Right lobe of liver (tissue), 4 donors: ENCODE results near the gene SPG11.
"Not testable (repeated sequence)": the region's sequence is repeated elsewhere in the genome, so short reads cannot be mapped to it uniquely, and the experiment has no call there.

Experiments
- POLR2A ChIP-seq: fragments of 450-650 bp; IDR thresholded peaks from one replicate; pipeline ENCODE4 v1.6.1; 2017; ENCODE audit warnings: antibody characterized with exemption, mild to moderate bottlenecking
- TF ChIP-seq, protein P1 (sequence below), 4 donors: fragments of 200-600 bp in 3 of 4; fragments of 450-650 bp in 1 of 4; IDR thresholded peaks; one replicate each; pipeline versions ENCODE4 v1.5.1 to v1.8.0; 2016 to 2022; ENCODE audit warnings: antibody characterized with exemption in 4 of 4, mild to moderate bottlenecking in 2 of 4
- donor health status: DM: no; HTN: no; CAD: no.
- donor health status: DM: no; HTN: no; CAD: no.
- donor health status: DM: no; HTN: yes; CAD: no.

DNA sequence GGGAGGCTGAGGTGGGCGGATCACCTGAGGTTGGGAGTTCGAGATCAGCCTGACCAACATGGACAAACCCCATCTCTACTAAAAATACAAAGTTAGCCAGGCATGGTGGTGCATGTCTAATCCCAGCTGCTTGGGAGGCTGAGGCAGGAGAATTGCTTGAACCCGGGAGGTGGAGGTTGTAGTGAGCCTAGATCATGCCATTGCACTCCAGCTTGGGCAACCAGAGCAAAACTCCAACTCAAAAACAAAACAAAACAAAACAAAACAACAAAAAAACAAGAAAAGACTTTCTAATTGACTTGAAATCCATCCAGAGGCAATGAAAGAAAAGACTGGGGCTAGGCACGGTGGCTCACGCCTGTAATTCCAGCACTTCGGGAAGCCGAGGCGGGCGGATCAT, 114.3 kb downstream of the SPG11 start:
- TF ChIP-seq POLR2A, result not testable (repeated sequence)
- TF ChIP-seq, protein P1, sequence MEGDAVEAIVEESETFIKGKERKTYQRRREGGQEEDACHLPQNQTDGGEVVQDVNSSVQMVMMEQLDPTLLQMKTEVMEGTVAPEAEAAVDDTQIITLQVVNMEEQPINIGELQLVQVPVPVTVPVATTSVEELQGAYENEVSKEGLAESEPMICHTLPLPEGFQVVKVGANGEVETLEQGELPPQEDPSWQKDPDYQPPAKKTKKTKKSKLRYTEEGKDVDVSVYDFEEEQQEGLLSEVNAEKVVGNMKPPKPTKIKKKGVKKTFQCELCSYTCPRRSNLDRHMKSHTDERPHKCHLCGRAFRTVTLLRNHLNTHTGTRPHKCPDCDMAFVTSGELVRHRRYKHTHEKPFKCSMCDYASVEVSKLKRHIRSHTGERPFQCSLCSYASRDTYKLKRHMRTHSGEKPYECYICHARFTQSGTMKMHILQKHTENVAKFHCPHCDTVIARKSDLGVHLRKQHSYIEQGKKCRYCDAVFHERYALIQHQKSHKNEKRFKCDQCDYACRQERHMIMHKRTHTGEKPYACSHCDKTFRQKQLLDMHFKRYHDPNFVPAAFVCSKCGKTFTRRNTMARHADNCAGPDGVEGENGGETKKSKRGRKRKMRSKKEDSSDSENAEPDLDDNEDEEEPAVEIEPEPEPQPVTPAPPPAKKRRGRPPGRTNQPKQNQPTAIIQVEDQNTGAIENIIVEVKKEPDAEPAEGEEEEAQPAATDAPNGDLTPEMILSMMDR (IDR thresholded peaks at IDR 0.05), result not testable (repeated sequence)
